Progenitor cell of endocrine pancreas (in vitro differentiated cells): Measurements from ENCODE around the gene GRM3. TPM values are rescaled to one million over a fixed set of nuclear protein-coding genes. Genes with fewer than 3 reads are reported as not detected.
A peak's percentile ranks its signal among the peaks of the same experiment; 100 is the strongest.

Experiments used
- DNase-seq: peaks from one replicate; pipeline ENCODE4 v3.0.0; 2021; ENCODE audit warnings: low spot score; ENCODE audit not compliant: unreplicated experiment
- H3K27ac Mint-ChIP-seq: 2 replicates; pipeline ENCODE4 v1.8.0; 2021; ENCODE audit warnings: mild to moderate bottlenecking, moderate library complexity, mixed read lengths
- H3K27me3 Mint-ChIP-seq: 2 replicates; pipeline ENCODE4 v1.8.0; 2021; ENCODE audit warnings: mixed read lengths
- H3K36me3 Mint-ChIP-seq: 2 replicates; pipeline ENCODE4 v1.8.0; 2022; ENCODE audit warnings: mixed read lengths; ENCODE audit not compliant: insufficient read depth
- H3K4me1 Mint-ChIP-seq: 2 replicates; pipeline ENCODE4 v1.8.0; 2021; ENCODE audit warnings: low read depth, mixed read lengths
- H3K4me3 Mint-ChIP-seq: 2 replicates; pipeline ENCODE4 v1.8.0; 2021; ENCODE audit warnings: low read depth, mild to moderate bottlenecking, moderate library complexity, mixed read lengths
- H3K9me3 Mint-ChIP-seq: 2 replicates; pipeline ENCODE4 v1.8.0; 2021; ENCODE audit warnings: low read depth, mixed read lengths
- total RNA-seq: library from RNA; stranded (reverse); gene quantifications from 2 replicates; pipeline ENCODE4 v1.2.1, GENCODE V29; 2021
- TF ChIP-seq, protein P1 (sequence below): fragments of 200-600 bp; sonication (generic); IDR thresholded peaks from one replicate; pipeline ENCODE4 v1.5.0; 2021; ENCODE audit warnings: antibody characterized with exemption, mild to moderate bottlenecking; ENCODE audit not compliant: unreplicated experiment

The GRM3 gene
- total RNA-seq, 1 donor from 2014 or later: 1.4 TPM

DNA sequence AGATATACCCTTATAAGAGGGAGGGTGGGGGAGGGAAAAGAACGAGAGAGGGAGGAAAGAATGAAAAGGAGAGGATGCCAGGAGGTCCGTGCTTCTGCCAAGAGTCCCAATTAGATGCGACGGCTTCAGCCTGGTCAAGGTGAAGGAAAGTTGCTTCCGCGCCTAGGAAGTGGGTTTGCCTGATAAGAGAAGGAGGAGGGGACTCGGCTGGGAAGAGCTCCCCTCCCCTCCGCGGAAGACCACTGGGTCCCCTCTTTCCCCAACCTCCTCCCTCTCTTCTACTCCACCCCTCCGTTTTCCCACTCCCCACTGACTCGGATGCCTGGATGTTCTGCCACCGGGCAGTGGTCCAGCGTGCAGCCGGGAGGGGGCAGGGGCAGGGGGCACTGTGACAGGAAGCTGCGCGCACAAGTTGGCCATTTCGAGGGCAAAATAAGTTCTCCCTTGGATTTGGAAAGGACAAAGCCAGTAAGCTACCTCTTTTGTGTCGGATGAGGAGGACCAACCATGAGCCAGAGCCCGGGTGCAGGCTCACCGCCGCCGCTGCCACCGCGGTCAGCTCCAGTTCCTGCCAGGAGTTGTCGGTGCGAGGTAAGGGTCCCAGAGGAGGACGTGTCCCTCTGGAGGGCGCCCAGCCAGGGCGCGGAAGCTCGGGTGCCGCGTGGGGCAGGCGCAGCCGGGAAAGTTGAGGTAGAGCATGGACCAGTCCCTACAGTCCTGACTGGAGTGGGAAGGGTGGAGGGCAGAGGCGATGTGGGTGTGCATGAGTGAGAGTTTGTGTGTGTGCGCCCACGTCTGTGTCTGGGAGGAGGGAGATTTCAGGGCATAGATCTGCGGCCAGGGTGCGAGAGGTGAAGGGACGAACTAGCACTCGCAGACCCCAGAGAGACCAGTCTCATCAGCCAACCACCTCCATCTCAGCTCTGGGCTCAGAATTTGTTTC is 844 bp downstream of the GRM3 start:
- TF ChIP-seq, protein P1, sequence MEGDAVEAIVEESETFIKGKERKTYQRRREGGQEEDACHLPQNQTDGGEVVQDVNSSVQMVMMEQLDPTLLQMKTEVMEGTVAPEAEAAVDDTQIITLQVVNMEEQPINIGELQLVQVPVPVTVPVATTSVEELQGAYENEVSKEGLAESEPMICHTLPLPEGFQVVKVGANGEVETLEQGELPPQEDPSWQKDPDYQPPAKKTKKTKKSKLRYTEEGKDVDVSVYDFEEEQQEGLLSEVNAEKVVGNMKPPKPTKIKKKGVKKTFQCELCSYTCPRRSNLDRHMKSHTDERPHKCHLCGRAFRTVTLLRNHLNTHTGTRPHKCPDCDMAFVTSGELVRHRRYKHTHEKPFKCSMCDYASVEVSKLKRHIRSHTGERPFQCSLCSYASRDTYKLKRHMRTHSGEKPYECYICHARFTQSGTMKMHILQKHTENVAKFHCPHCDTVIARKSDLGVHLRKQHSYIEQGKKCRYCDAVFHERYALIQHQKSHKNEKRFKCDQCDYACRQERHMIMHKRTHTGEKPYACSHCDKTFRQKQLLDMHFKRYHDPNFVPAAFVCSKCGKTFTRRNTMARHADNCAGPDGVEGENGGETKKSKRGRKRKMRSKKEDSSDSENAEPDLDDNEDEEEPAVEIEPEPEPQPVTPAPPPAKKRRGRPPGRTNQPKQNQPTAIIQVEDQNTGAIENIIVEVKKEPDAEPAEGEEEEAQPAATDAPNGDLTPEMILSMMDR: no peak
- Mint-ChIP-seq H3K4me1 (peaks cover 16% of the 10 kb centered on the region), H3K27me3 (peaks cover 44% of the 10 kb centered on the region), H3K9me3 (no peaks in the 10 kb centered on the region), H3K4me3 (peak overlapping the region; percentile 65), H3K36me3 (no peaks in the 10 kb centered on the region), H3K27ac (no peak overlapping the region)
- DNase-seq: peak; percentile 15

DNA sequence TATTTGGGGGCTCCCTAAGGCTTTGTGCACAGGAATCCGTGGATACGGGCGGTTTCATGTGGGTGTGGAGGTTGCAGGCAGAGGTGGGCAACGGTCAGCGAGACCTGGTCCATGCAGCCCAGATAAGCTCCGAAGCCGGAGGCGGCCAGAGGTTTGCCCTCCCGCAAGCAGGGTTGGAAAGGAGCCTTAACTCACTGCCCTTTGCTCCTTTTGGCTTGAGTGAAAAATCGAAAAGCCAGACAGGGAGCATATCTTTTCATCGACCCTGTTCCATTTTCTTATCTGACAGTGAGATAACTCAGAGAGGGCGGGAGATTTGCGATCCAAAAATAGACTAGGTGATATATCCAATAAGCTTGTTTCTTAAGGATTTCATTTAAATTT is 1.5 kb downstream of the GRM3 start:
- H3K36me3 Mint-ChIP-seq: no peaks in the 10 kb centered on the region
- no peaks in the 10 kb centered on the region for H3K9me3 Mint-ChIP-seq
- peaks cover 16% of the 10 kb centered on the region for H3K4me1 Mint-ChIP-seq
- no peak for DNase-seq
- peaks cover 37% of the 10 kb centered on the region for H3K27me3 Mint-ChIP-seq
- no peak overlapping the region for H3K27ac Mint-ChIP-seq
- TF ChIP-seq, protein P1: no peak
- peak overlapping the region; percentile 65 for H3K4me3 Mint-ChIP-seq

GRCh38 chr7:86645676-86646276 is 2.1 kb downstream of the GRM3 start:
- H3K27ac Mint-ChIP-seq: no peak overlapping the region
- peaks cover 36% of the 10 kb centered on the region for H3K27me3 Mint-ChIP-seq
- peaks cover 16% of the 10 kb centered on the region for H3K4me1 Mint-ChIP-seq
- DNase-seq: no peak
- TF ChIP-seq, protein P1: no peak
- H3K36me3 Mint-ChIP-seq: no peaks in the 10 kb centered on the region
- no peak overlapping the region for H3K4me3 Mint-ChIP-seq
- H3K9me3 Mint-ChIP-seq: no peaks in the 10 kb centered on the region

DNA sequence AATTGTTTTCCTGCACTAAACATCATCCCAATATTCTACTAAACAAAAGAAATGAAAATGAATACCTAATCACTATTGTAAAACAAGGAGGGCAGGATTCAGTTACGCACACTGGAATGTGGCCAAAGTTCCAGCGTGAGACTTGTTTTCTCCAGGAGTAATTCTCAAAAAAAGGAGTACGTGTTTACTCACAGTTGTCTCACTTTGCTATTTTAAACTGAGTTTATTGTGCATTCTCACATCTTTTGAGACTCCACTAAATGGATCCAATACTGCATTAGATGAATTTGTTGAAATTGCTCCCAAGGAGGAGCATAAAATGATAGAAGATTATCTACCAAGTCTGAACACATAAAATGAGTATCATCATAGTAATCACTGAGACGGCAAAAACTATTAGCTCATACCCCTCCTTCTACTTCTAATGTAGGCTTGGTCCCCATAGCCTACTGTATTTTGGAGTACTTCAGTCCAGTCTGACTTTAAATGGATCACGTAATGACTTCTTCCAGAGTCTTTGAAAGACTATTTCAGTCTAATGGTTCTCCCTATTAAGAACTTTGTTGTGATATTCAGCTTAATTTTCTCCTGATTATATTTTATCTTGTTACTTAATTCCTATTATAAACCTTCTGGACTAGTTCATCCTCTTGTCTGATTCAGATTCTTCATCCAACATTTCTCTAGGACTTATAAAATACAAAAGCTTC is 3.8 kb downstream of the GRM3 start:
- H3K4me1 Mint-ChIP-seq: peaks cover 12% of the 10 kb centered on the region
- no peak overlapping the region for H3K4me3 Mint-ChIP-seq
- DNase-seq: no peak
- no peaks in the 10 kb centered on the region for H3K9me3 Mint-ChIP-seq
- no peak overlapping the region for H3K27ac Mint-ChIP-seq
- TF ChIP-seq, protein P1: no peak
- peaks cover 29% of the 10 kb centered on the region for H3K27me3 Mint-ChIP-seq
- H3K36me3 Mint-ChIP-seq: no peaks in the 10 kb centered on the region

DNA sequence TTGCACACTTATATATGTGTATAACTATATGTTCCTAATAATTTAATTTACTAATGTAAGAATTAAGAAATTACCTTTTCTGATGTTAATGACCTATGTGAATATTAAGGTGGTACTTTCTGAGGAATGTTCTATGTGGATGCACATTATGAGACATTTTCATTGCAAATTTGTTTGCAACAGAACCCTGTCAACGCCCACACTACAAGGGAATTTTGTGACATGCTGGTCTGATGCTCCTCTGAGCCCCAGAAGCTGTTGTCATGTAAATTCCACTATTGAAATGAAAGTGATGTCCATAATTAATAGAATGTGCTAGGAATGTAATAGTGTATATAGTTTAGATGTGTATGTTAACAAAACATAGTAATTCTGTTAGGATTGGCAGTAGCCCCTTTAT is 4.5 kb downstream of the GRM3 start:
- Mint-ChIP-seq H3K27ac (no peak overlapping the region), H3K27me3 (peaks cover 28% of the 10 kb centered on the region), H3K36me3 (no peaks in the 10 kb centered on the region), H3K9me3 (no peaks in the 10 kb centered on the region), H3K4me3 (no peak overlapping the region), H3K4me1 (peaks cover 12% of the 10 kb centered on the region)
- no peak for DNase-seq
- TF ChIP-seq, protein P1: no peak
